Measurements from ENCODE around the gene NAALADL2. TPM values are rescaled to one million over a fixed set of nuclear protein-coding genes. Genes with fewer than 3 reads are reported as not detected.

NAALADL2 gene
- total and polyA plus RNA-seq, 9 of the 15 experiments (the other 6 are each of a cell fraction or from before 2014, with no cell fraction given) = 0.29 to 1.1 (median 0.79) TPM; not detected in 1

GRCh38 chr3:175107995-175108394, 248.9 kb downstream of the NAALADL2 start (continued):
- TF ChIP-seq CEBPG (CRISPR knock-in tag; IDR thresholded peaks at IDR 0.05) = no peak
- TF ChIP-seq CEBPG (tag; conservative IDR thresholded peaks at IDR 0.05 in 1 of 2, IDR thresholded peaks at IDR 0.05 in 1 of 2) = no peak
- no peak for TF ChIP-seq SAP30 (IDR thresholded peaks at IDR 0.05; ENCODE audit: borderline replicate concordance, insufficient read depth, low read depth, low read length, poor library complexity, severe bottlenecking)

- in situ Hi-C loops (cut with MboI) = no loop called here
- Histone ChIP-seq H2AFZ (ENCODE audit: low read depth, low read length) (no peak overlapping the region), H3K9ac (ENCODE audit: insufficient read depth in 1 of 2, low read depth in 2 of 2, low read length in 2 of 2) (no peak overlapping the region), H3K4me3 (no peak overlapping the region), H3K4me2 (ENCODE audit: insufficient read depth, low read length) (no peak overlapping the region), H3K9me3 (replicated peaks; ENCODE audit: control insufficient read depth, insufficient read depth, low read depth, low read length) (no peaks in the 10 kb centered on the region), H3K79me2 (ENCODE audit: control insufficient read depth, insufficient read depth, low read length) (no peaks in the 10 kb centered on the region), H3K27me3 (ENCODE audit: control insufficient read depth in 2 of 2, insufficient read depth in 2 of 2, low read length in 2 of 2) (no peaks in the 10 kb centered on the region), H3K36me3 (ENCODE audit: control insufficient read depth, insufficient read depth, low read length) (no peaks in the 10 kb centered on the region), H3K4me1 (replicated peaks in 1 of 2; ENCODE audit: control insufficient read depth in 2 of 2, insufficient read depth in 2 of 2, low read length in 2 of 2) (no peaks in the 10 kb centered on the region), H3K9me1 (ENCODE audit: control insufficient read depth, insufficient read depth, low read length) (no peaks in the 10 kb centered on the region), H4K20me1 (replicated peaks; ENCODE audit: control insufficient read depth, insufficient read depth, low read length) (no peaks in the 10 kb centered on the region), H3K27ac (ENCODE audit: extremely low read depth, low read depth, low read length) (no peak overlapping the region)
- intact Hi-C loops (cut with micrococcal nuclease) = no loop called here
- FAIRE-seq (no peak), DNase-seq (ENCODE audit: extremely low read depth in 1 of 4, low spot score in 3 of 4) (no peak), ATAC-seq (no peak)
- ChIA-PET POLR2A (no interaction called here), CTCF (ENCODE audit: low intra/inter-chr PET ratio) (no interaction called here)
- TF ChIP-seq GTF2E2 (tag; IDR thresholded peaks at IDR 0.05) (no peak), CBFA2T2 (conservative IDR thresholded peaks at IDR 0.05) (no peak), IRF9 (tag; IDR thresholded peaks at IDR 0.05) (no peak), SMAD4 (CRISPR knock-in tag; conservative IDR thresholded peaks at IDR 0.05) (no peak), NFE2 (IDR thresholded peaks at IDR 0.05; ENCODE audit: low read depth) (no peak), HNRNPL (IDR thresholded peaks at IDR 0.05; ENCODE audit: low read depth, low read length) (no peak), STAG1 (CRISPR knock-in tag; IDR thresholded peaks at IDR 0.05; ENCODE audit: borderline replicate concordance) (no peak), ID3 (CRISPR knock-in tag; IDR thresholded peaks at IDR 0.05) (no peak), ID3 (tag; IDR thresholded peaks at IDR 0.05) (no peak), HINFP (tag; conservative IDR thresholded peaks at IDR 0.05; ENCODE audit: low read depth) (no peak), ZNF212 (CRISPR knock-in tag; IDR thresholded peaks at IDR 0.05) (no peak), BCOR (IDR thresholded peaks at IDR 0.05) (no peak), TAF1 (IDR thresholded peaks at IDR 0.05; ENCODE audit: control insufficient read depth, extremely low read depth, insufficient read depth, low read length, severe bottlenecking) (no peak), SMARCA4 (IDR thresholded peaks at IDR 0.05) (no peak), SIRT6 (IDR thresholded peaks at IDR 0.05; ENCODE audit: low read depth, low read length) (no peak)
- no TSS peak for BruUV-seq (replicated peaks)
- WGBS (ENCODE audit: insufficient coverage, low coverage, missing lambda C conversion rate) = 0% methylated on average over 2 of the region's 2 CpGs
These were observed 249.5 kb downstream of the NAALADL2 start for GRCh38 chr3:175108613-175109151.
